H1 (cell line): ENCODE results near the gene GLIPR1. TPM values are rescaled to one million over a fixed set of nuclear protein-coding genes. Genes with fewer than 3 reads are reported as not detected.

Source experiments
- POU5F1 ChIP-seq: IDR thresholded peaks from 2 replicates; pipeline ENCODE4 v1.6.1; 2011; ENCODE audit warnings: low read depth, mild to moderate bottlenecking, low read length, moderate library complexity
- SP2 ChIP-seq: IDR thresholded peaks from 2 replicates; pipeline ENCODE4 v1.6.1; 2012; ENCODE audit warnings: mild to moderate bottlenecking, low read length, inconsistent platforms
- SUZ12 ChIP-seq: fragments of 200-600 bp; sonication (generic); IDR thresholded peaks from 2 replicates; pipeline ENCODE4 v1.6.1; 2012; ENCODE audit warnings: mild to moderate bottlenecking, inconsistent platforms, low read length, moderate library complexity, mixed read lengths
- USF2 ChIP-seq: IDR thresholded peaks from 2 replicates; pipeline ENCODE4 v1.6.1; 2011; ENCODE audit warnings: low read length, improper control_type of control experiment
- polyA plus RNA-seq, 7 experiments: library from polyadenylated mRNA; depleted of rRNA in 3 of 7; stranded (reverse) in 5 of 7; unstranded in 2 of 7; fragments of >200 nt in 5 of 7; fragments of 200-250 nt in 2 of 7; gene quantifications; 1 replicate in 5 of 7; 2 replicates in 1 of 7; 4 replicates in 1 of 7; pipeline versions ENCODE4 v1.2.1 to v1.2.3, GENCODE V29; 2011 to 2013; ENCODE audit warnings: missing spikeins in 2 of 7, mixed read lengths in 2 of 7
- total RNA-seq: library from RNA; stranded (reverse); fragmentation: NEBNext Ultra II Directional; extraction: Animal tissue kit (Norgen Biotek cat#: 25700); gene quantifications from 2 replicates; pipeline ENCODE4 v1.2.1, GENCODE V29; 2021
- TF ChIP-seq, protein P1 (sequence below), 3 experiments: IDR thresholded peaks; 1 replicate in 2 of 3; 2 replicates in 1 of 3; pipeline versions ENCODE4 v1.5.1 to v1.6.1; 2011; ENCODE audit warnings: low read length in 3 of 3, mild to moderate bottlenecking in 3 of 3, inconsistent platforms in 2 of 3, low read depth in 1 of 3, moderate library complexity in 1 of 3; ENCODE audit not compliant: insufficient read depth in 1 of 3; ENCODE audit errors: control extremely low read depth in 1 of 3

Gene GLIPR1
- total and polyA plus RNA-seq, 2 of the 8 experiments (the other 6 are each of a cell fraction or from before 2014, with no cell fraction given), result 0.23 to 1.5 TPM

DNA sequence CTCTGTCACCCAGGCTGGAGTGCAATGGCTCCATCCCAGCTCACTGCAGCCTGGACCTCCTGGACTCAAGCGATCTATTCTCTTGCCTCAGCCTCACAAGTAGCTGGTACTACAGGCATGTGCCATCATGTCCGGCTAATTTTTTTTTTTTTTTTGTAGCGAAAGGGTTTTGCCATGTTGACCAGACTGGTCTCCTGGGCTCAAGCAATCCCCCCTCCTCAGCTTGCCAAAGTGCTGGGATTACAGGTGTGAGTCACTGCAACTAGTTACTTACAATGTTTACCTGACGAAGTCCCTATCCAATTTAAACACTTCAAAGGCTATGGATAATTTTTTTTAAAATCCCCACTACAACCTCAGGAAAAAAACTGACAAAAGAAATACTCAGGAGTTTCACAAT lies 29.1 kb downstream of the GLIPR1 start (continued):
- TF ChIP-seq POU5F1, result no peak
- no peak for TF ChIP-seq SUZ12
- TF ChIP-seq, protein P1, sequence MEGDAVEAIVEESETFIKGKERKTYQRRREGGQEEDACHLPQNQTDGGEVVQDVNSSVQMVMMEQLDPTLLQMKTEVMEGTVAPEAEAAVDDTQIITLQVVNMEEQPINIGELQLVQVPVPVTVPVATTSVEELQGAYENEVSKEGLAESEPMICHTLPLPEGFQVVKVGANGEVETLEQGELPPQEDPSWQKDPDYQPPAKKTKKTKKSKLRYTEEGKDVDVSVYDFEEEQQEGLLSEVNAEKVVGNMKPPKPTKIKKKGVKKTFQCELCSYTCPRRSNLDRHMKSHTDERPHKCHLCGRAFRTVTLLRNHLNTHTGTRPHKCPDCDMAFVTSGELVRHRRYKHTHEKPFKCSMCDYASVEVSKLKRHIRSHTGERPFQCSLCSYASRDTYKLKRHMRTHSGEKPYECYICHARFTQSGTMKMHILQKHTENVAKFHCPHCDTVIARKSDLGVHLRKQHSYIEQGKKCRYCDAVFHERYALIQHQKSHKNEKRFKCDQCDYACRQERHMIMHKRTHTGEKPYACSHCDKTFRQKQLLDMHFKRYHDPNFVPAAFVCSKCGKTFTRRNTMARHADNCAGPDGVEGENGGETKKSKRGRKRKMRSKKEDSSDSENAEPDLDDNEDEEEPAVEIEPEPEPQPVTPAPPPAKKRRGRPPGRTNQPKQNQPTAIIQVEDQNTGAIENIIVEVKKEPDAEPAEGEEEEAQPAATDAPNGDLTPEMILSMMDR (IDR thresholded peaks at IDR 0.05; ENCODE audit: control extremely low read depth in 1 of 3, insufficient read depth in 1 of 3, low read depth in 1 of 3, low read length in 3 of 3), result no peak
- TF ChIP-seq USF2, result no peak
- TF ChIP-seq SP2, result no peak
